ENCODE data around the gene RRAS2.
"Not testable (repeated sequence)": the region's sequence is repeated elsewhere in the genome, so short reads cannot be mapped to it uniquely, and the experiment has no call there.

The RRAS2 gene

GRCh38 chr11:14253421-14253820, 105.6 kb downstream of the RRAS2 start:
- no peak for DNase-seq

- DNase-seq = not testable (repeated sequence)
Measured at GRCh38 chr11:14252501-14252900, 106.5 kb downstream of the RRAS2 start.

GRCh38 chr11:14251754-14252153, 107.2 kb downstream of the RRAS2 start:
- DNase-seq = no peak

GRCh38 chr11:14249121-14249963, 109.6 kb downstream of the RRAS2 start:
- DNase-seq = peak; percentile 68

- peak; percentile 18 for DNase-seq
Measured at GRCh38 chr11:14248580-14248981, 110.4 kb downstream of the RRAS2 start.

- no peak for DNase-seq
Measured at GRCh38 chr11:14245444-14245843, 113.5 kb downstream of the RRAS2 start.

- no peak for DNase-seq
Measured at GRCh38 chr11:14244926-14245325, 114.1 kb downstream of the RRAS2 start.

- no peak for DNase-seq
Measured at GRCh38 chr11:14242733-14243132, 116.2 kb downstream of the RRAS2 start.

GRCh38 chr11:14242187-14242586, 116.8 kb downstream of the RRAS2 start:
- no peak for DNase-seq

GRCh38 chr11:14240951-14241350, 118.0 kb downstream of the RRAS2 start:
- no peak for DNase-seq

GRCh38 chr11:14240221-14240620, 118.8 kb downstream of the RRAS2 start:
- DNase-seq = no peak

GRCh38 chr11:14237444-14237961, 121.5 kb downstream of the RRAS2 start:
- no peak for DNase-seq

GRCh38 chr11:14235701-14236100, 123.3 kb downstream of the RRAS2 start:
- no peak for DNase-seq

GRCh38 chr11:14234446-14234845, 124.5 kb downstream of the RRAS2 start:
- no peak for DNase-seq

- no peak for DNase-seq
Measured at GRCh38 chr11:14232652-14233051, 126.3 kb downstream of the RRAS2 start.

- DNase-seq = no peak
Measured at GRCh38 chr11:14230407-14230806, 128.6 kb downstream of the RRAS2 start.

- no peak for DNase-seq
Measured at GRCh38 chr11:14229472-14229871, 129.5 kb downstream of the RRAS2 start.

GRCh38 chr11:14228356-14228755, 130.6 kb downstream of the RRAS2 start:
- no peak for DNase-seq

Measured in activated gamma-delta T cell treated with Interleukin-2 at 50 U/mL for 16 hours (primary cell).